ENCODE results near the gene SLC9A3.

Gene SLC9A3

GRCh38 chr5:455806-456205 is 68.4 kb downstream of the SLC9A3 start:
- DNase-seq, result no peak

- no peak for DNase-seq
These were observed 69.3 kb downstream of the SLC9A3 start for GRCh38 chr5:454936-455335.

DNA sequence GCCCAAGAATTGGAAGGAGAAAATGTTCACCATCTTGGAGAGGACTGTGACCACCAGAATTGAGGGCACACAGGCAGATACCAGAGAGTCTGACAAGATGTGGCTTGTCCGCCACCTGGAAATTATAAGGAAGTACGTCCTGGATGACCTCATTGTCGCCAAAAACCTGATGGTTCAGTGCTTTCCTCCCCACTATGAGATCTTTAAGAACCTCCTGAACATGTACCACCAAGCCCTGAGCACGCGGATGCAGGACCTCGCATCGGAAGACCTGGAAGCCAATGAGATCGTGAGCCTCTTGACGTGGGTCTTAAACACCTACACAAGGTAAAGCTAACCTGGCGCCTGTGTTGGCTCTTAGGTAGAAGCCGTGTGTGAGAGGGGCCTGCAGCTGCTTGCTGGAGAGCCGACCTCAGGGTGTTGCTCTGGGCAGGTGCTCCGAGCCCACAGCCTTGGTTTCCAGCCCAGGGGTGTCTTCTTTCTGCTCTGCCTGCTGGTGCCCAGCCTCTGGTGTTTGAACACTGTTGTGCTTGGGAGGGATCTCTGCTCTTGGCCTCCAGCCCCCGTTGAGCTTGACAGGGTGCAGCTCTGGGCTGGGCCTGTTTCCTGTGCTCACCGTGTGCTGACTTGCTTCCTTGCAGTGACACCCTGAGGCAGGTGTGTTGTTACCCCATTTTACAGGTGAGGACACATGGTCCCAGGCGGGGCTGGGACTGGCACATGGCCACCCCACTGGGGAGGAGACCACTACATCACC is 70.3 kb downstream of the SLC9A3 start:
- DNase-seq, result no peak

DNA sequence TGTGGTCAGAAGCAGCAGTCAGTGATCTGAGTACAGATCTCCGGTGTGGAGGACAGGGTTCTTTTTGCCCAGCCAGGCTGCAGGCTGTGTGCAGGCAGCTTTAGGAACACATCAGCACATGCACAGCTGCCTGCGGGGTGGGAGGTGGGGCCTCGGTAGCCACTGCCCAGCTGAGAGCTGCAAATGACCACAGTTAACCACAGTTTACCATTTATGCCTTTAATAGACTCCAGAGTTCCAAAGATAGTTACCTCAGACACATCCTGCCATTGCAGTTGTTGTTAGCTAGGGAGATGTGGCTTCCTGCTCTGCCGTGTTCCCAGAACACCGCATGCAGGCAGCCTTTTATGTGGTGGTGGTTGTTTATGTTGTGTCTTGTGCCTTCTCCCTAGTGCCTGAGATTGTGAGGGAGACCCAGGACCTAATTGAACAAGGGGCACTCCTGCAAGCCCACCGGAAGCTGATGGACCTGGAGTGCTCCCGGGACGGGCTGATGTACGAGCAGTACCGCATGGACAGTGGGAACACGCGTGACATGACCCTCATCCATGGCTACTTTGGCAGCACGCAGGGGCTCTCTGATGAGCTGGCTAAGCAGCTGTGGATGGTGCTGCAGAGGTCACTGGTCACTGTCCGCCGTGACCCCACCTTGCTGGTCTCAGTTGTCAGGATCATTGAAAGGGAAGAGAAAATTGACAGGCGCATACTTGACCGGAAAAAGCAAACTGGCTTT is 71.1 kb downstream of the SLC9A3 start:
- no peak for DNase-seq

DNA sequence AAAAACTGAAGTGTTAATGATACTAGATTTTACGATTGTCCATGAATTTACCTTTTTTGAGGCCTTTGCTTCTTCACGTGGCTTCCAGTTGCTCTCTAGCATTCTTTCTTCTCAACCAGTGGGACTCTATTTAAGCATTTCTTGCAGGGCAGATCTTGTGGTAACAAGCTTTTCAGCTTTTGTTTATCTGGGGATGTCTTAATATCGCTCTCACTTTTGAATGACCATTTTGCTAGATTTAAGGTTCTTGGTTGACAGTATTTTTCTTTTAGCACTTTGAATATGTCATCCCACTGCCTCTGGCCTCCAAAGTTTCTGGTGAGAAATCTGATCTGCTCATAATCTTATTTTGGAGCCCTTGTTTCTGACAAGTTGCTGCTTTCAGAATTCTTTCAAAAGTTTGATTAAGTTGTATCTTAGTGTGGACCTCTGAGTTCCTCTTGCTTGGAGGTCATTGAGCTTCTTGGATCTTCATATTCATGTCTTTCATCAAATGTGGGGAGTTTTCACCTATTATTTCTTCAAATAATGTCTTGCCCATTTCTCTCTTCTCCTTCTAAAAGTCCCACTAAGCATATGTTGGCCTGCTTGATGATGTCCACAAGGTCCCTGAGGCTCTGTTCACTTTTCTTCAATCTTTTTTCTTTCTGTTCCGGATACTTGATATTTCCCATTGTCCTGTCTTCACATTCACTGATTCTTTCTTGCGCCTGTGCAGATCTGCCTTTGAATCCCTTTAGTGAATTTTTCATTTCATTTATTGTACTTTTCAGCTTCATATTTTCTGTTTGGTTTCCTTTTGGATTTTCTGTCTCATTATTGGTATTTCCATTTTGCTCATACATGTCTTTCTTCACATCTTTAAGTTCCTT is 72.4 kb downstream of the SLC9A3 start:
- no peak for DNase-seq

- DNase-seq, result no peak
These were observed 75.1 kb downstream of the SLC9A3 start for GRCh38 chr5:449151-449550.

- DNase-seq, result no peak
These were observed 75.5 kb downstream of the SLC9A3 start for GRCh38 chr5:448766-449090.

GRCh38 chr5:448061-448765 is 76.0 kb downstream of the SLC9A3 start:
- no peak for DNase-seq

- DNase-seq, result no peak
These were observed 76.7 kb downstream of the SLC9A3 start for GRCh38 chr5:447501-447900.

- peak; percentile 32 for DNase-seq
These were observed 77.4 kb downstream of the SLC9A3 start for GRCh38 chr5:446883-447263.

- DNase-seq, result no peak
These were observed 78.0 kb downstream of the SLC9A3 start for GRCh38 chr5:446066-446882.

DNA sequence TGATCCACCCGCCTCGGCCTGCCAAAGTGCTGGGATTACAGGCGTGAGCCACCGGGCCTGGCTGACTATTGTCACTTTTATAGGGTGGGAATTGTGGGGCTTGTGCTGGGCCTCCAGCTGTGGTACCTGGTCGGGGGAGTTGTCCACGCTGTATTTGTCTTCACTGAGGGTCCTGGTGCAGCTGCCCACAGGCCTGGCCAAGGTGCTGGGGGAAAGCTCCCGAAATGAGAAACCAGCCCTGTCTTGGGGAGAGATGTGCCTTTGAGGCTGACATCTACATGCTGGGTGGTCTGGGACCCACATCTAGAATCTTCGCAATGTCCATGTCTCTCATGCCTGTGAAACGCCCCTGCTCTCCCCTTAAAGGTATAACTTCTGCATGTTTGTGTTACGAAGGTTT is 78.7 kb downstream of the SLC9A3 start:
- no peak for DNase-seq

- no peak for DNase-seq
These were observed 80.0 kb downstream of the SLC9A3 start for GRCh38 chr5:444226-444625.

- peak; percentile 47 for DNase-seq
These were observed 80.8 kb downstream of the SLC9A3 start for GRCh38 chr5:443239-444151.

GRCh38 chr5:442335-443238 is 81.7 kb downstream of the SLC9A3 start, which contains the start of gene EXOC3:
Gene EXOC3 (plus strand): TSS chr5:443176. CDS start chr5:446206, 3,030 bp downstream.
- peak; percentile 61 for DNase-seq

GRCh38 chr5:441996-442334 is 82.3 kb downstream of the SLC9A3 start:
- no peak for DNase-seq

DNA sequence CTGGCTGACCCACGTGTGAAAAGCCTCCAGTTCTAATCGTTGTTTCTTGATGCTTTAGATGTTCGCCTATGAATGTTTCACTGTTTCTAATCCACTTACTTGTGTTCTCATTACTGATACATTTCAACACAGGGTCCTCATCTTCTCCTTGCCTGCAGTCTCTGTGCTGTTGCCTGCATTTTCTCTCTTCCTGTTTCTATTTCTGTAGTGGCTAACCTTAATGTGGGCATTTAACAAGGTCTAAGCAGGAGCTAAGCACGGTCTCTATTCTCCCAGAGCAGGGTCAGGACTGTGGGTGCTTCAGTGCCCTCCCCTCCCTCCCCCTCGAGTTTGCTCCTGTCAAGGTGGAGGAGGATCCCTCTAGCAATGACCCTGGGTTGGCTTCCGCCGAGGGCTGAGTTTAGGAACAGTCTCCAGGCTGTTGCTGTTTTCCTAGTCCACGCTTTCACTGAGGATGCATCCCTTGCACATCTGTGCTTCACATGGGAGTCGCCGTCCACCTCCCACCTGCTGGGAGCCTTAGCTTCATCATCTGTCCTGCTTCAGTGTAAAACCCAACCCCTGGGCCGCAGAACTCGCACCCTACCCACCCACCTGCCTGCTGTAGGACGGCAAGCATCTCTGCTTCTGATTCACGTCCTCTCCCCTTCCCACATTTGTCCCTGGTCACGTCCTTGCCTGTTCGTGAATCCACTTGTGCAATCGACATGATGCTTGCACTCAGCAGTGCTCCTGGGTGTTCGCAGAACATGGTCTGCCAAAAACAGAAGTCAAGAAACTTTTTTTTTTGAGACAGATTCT is 83.6 kb downstream of the SLC9A3 start:
- DNase-seq, result no peak

- no peak for DNase-seq
These were observed 84.6 kb downstream of the SLC9A3 start for GRCh38 chr5:439636-440035.

- no peak for DNase-seq
These were observed 85.1 kb downstream of the SLC9A3 start for GRCh38 chr5:439181-439580.

Measured in NCI-H1105 treated with DMSO at 0.1 percent for 48 hours (cell line).